Epithelial cell of proximal tubule (primary cell): Measurements from ENCODE around the gene CARD14. TPM values are rescaled to one million over a fixed set of nuclear protein-coding genes. Genes with fewer than 3 reads are reported as not detected.
A peak's percentile ranks its signal among the peaks of the same experiment; 100 is the strongest.

Source experiments
- DNase-seq: peaks from one replicate; pipeline ENCODE4 v3.0.0-alpha.2; 2011; ENCODE audit warnings: low read depth
- H3K4me3 ChIP-seq: 2 replicates; pipeline ENCODE4 v1.5.1; 2011; ENCODE audit warnings: low read depth, mild to moderate bottlenecking, low read length
- CTCF ChIP-seq: conservative IDR thresholded peaks from 2 replicates; pipeline ENCODE4 v1.5.1; 2012; ENCODE audit warnings: low read depth, mild to moderate bottlenecking, low read length
- total RNA-seq: library from RNA; depleted of rRNA; stranded (reverse); fragments of >200 nt; gene quantifications from 2 replicates; pipeline ENCODE4 v1.2.3, GENCODE V29; 2015

CARD14 gene
- 0.06 and 0.36 TPM in 2 replicates for total RNA-seq

DNA sequence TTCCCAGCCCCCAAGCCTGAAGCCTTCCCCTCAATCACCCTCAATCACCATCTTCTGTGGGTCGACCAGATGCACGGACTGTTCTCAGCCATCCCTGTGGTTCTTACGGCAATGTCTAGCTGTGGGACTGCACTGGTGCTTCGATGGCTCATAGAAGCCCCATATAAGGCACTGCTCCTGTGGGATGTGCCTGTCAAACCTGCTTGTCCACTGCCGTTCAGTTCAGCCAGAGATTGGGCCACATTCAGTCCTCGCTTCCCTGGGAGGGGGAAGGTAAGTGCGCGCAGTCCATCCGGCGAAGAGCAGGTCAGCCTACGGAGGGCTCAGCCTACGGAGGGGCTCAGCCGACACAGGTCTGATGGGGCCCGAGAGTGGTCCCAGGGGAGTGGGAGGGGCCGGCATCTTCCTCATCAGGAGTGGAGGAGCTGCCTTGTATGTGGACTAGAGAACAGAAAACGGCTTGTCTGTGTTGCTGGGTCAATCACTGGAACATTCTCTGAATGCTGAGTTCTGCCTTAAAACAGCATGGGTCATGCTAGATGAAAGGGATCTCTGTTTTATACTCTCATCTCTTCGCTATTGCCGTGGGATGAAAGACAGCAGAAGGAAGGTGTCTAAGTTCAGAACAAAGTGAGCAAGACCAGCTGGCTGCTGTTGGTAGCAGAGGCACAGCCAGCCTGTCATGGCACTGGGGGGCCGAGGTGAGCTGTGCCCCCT, at the start of gene CARD14:
Gene CARD14, plus strand, starts transcription at position 247 of the 717 bp plus-strand sequence. CDS start 11,409 bp downstream, outside the sequence.
- H3K4me3 ChIP-seq: no peak within 1 kb of the TSS
- DNase-seq: no peak
- TF ChIP-seq CTCF: no peak

DNA sequence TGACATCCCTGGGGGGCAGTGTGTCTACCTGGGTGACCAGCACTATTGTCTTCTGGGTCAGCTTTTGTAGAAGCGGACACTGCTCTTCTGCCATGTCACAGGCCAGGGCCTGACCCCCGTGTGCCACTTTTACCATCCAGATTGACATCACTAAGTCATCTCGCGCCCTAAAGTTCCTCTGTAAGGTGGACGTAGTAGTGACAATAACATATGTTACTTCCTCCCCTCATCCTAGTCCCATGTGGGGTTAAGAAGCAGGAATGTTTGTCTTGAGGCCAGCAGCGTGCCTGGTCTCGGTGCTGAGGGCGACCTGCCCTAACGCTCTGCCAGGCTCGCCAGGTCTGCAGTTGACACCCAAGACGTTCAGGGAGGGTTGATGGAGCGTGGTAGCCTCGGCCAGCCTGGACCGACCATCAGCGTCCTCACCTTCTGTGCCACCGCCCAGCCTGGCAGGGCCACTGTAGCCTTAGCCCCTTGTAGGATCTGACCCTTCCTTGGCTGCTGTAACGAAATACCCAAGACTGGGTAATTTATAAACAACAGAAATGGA, 47.7 kb upstream of the CARD14 start:
- DNase-seq: no peak
- TF ChIP-seq CTCF: no peak
- H3K4me3 ChIP-seq: no peak overlapping the region

- H3K4me3 ChIP-seq: no peak overlapping the region
- TF ChIP-seq CTCF: no peak
- DNase-seq: no peak
Measured at GRCh38 chr17:80122926-80123505, 46.8 kb upstream of the CARD14 start.

GRCh38 chr17:80123791-80124190, 46.0 kb upstream of the CARD14 start:
- no peak for DNase-seq
- TF ChIP-seq CTCF: no peak
- no peak overlapping the region for H3K4me3 ChIP-seq

DNA sequence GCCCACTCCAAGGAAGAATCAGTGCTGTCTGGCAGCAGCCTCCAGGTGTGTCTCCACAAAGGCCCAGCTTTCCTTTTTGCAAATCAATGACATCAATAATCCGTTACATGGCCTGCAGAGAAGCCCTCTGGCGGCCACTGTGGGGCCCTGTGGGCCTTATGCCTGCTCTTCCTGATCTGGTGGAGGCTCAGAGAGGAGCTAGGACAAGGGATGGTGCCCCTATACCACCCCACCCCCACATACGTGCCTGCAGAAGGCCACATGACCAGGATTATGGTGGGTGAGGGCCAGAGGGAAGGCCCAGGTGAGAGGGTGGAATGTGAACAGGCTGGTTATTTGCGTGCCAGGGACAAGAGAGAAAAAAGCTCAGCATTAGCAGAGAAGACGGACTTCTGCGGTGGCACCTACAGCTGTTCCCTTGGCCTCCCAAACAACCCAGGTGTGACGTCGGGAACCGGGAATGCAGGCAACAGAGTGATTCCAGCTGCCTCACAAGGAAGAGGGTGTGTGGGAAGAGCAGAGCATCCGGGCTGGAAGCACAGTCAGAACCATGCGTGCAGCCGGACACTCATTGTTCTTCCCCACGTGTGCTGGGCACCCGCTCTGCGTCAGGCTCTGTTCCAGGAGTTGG, 45.4 kb upstream of the CARD14 start:
- H3K4me3 ChIP-seq: no peak overlapping the region
- no peak for DNase-seq
- TF ChIP-seq CTCF: peak; percentile 61

DNA sequence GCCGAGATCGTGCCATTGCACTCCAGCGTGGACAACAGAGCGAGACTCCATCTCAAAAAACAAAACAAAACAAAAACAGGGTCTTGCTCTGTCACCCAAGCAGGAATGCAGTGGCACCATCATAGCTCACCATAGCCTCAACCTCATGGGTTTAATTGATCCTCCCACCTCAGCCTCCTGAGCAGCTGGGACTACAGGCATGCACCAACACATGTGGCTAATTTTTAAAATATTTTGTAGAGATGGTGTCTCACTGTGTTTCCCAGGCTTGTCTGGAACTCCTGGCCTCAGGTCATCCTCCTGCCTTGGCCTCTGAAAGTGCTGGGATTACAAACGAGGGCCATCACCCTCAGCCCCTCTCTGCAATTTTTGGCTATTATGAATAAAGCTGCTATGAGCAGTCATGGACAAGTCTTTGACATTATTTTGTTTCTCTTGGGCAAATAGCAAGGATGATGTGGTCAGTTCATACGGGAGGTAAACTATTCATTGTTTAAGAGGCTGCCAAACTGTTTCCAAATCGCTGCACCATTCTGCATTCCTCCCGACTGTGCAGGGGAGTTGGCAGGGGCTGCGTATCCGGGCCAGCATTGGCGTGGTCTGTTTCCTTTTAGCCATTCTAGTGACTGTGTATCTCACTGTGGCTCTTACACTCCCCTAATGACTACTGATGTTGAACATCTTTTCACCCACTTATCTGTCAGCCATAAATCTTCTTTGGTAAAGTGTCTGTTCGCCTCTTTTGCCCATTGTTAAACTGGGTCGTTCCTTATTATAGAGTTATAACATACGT, 44.0 kb upstream of the CARD14 start:
- no peak for DNase-seq

More for the DNA sequence above, 44.0 kb upstream of the CARD14 start:
- no peak for TF ChIP-seq CTCF
- no peak overlapping the region for H3K4me3 ChIP-seq
